ENCODE results near the gene CD151. TPM values are rescaled to one million over a fixed set of nuclear protein-coding genes. Genes with fewer than 3 reads are reported as not detected.

The CD151 gene
- total and polyA plus RNA-seq, 2 experiments from 2014 or later = 146 to 290 TPM

- no peak for TF ChIP-seq CTCF (IDR thresholded peaks at IDR 0.05; ENCODE audit: low read depth, low read length)
- Histone ChIP-seq H3K36me3 (peaks cover 15% of the 10 kb centered on the region), H3K27ac (peak overlapping the region; percentile 67), H3K9me3 (ENCODE audit: low read depth) (no peaks in the 10 kb centered on the region), H3K4me3 (peak overlapping the region; percentile 65), H3K27me3 (peaks cover 29% of the 10 kb centered on the region), H3K4me1 (ENCODE audit: low read depth) (peaks cover 22% of the 10 kb centered on the region)
- DNase-seq (ENCODE audit: low read depth in 1 of 2, low spot score in 1 of 2) = peak; percentile 61 to 73
Measured at GRCh38 chr11:833114-833791, 501 bp downstream of the CD151 start.

GRCh38 chr11:833849-834311 lies 1.1 kb downstream of the CD151 start:
- no peak overlapping the region for H3K27ac ChIP-seq
- no peak for TF ChIP-seq CTCF (IDR thresholded peaks at IDR 0.05; ENCODE audit: low read depth, low read length)
- peaks cover 26% of the 10 kb centered on the region for H3K27me3 ChIP-seq
- H3K4me1 ChIP-seq (ENCODE audit: low read depth) = peaks cover 18% of the 10 kb centered on the region
- H3K4me3 ChIP-seq = peak overlapping the region; percentile 65
- no peaks in the 10 kb centered on the region for H3K9me3 ChIP-seq (ENCODE audit: low read depth)
- DNase-seq (ENCODE audit: low read depth in 1 of 2, low spot score in 1 of 2) = no peak
- peaks cover 19% of the 10 kb centered on the region for H3K36me3 ChIP-seq

- peaks cover 18% of the 10 kb centered on the region for H3K27me3 ChIP-seq
- TF ChIP-seq CTCF (IDR thresholded peaks at IDR 0.05; ENCODE audit: low read depth, low read length) = no peak
- H3K4me3 ChIP-seq = no peak overlapping the region
- peak in 1 of 2 donors; percentile 63 for DNase-seq (ENCODE audit: low read depth in 1 of 2, low spot score in 1 of 2)
- no peak overlapping the region for H3K27ac ChIP-seq
- no peaks in the 10 kb centered on the region for H3K9me3 ChIP-seq (ENCODE audit: low read depth)
- peaks cover 27% of the 10 kb centered on the region for H3K36me3 ChIP-seq
- H3K4me1 ChIP-seq (ENCODE audit: low read depth) = peaks cover 14% of the 10 kb centered on the region
Measured at GRCh38 chr11:834371-835316, 1.9 kb downstream of the CD151 start.

GRCh38 chr11:836274-836673 lies 3.5 kb downstream of the CD151 start:
- TF ChIP-seq CTCF (IDR thresholded peaks at IDR 0.05; ENCODE audit: low read depth, low read length) = no peak
- Histone ChIP-seq H3K9me3 (ENCODE audit: low read depth) (no peaks in the 10 kb centered on the region), H3K27me3 (peaks cover 4% of the 10 kb centered on the region), H3K27ac (no peak overlapping the region), H3K4me3 (no peak overlapping the region), H3K36me3 (peaks cover 33% of the 10 kb centered on the region), H3K4me1 (ENCODE audit: low read depth) (peaks cover 10% of the 10 kb centered on the region)
- no peak for DNase-seq (ENCODE audit: low read depth in 1 of 2, low spot score in 1 of 2)

GRCh38 chr11:836700-837099 lies 3.9 kb downstream of the CD151 start:
- Histone ChIP-seq H3K27ac (no peak overlapping the region), H3K4me1 (ENCODE audit: low read depth) (peaks cover 12% of the 10 kb centered on the region), H3K27me3 (peaks cover under 1% of the 10 kb centered on the region), H3K4me3 (no peak overlapping the region), H3K36me3 (peaks cover 33% of the 10 kb centered on the region), H3K9me3 (ENCODE audit: low read depth) (no peaks in the 10 kb centered on the region)
- no peak for TF ChIP-seq CTCF (IDR thresholded peaks at IDR 0.05; ENCODE audit: low read depth, low read length)
- DNase-seq (ENCODE audit: low read depth in 1 of 2, low spot score in 1 of 2) = no peak
